ENCODE results near the gene ATP2A2.

ATP2A2 gene

GRCh38 chr12:110280779-110281548 lies at the start of gene ATP2A2:
ATP2A2 (plus strand) TSS chr12:110281247; CDS start chr12:110281790, 543 bp downstream.
- in situ Hi-C loops (cut with HindIII; ENCODE audit: low pct_ligation_motif_present, low pct_unique_long_range_greater_than_20kb, low sequenced_read_pairs), result no loop called here
- DNase-seq, result peak; percentile 97

- no peak for DNase-seq
- in situ Hi-C loops (cut with HindIII; ENCODE audit: low pct_ligation_motif_present, low pct_unique_long_range_greater_than_20kb, low sequenced_read_pairs), result no loop called here
These were observed 47.7 kb upstream of the ATP2A2 start for GRCh38 chr12:110233212-110233903.

- in situ Hi-C loops (cut with HindIII; ENCODE audit: low pct_ligation_motif_present, low pct_unique_long_range_greater_than_20kb, low sequenced_read_pairs), result no loop called here
- no peak for DNase-seq
These were observed 46.7 kb upstream of the ATP2A2 start for GRCh38 chr12:110234331-110234751.

- in situ Hi-C loops (cut with HindIII; ENCODE audit: low pct_ligation_motif_present, low pct_unique_long_range_greater_than_20kb, low sequenced_read_pairs), result no loop called here
- no peak for DNase-seq
These were observed 46.3 kb upstream of the ATP2A2 start for GRCh38 chr12:110234755-110235154.

GRCh38 chr12:110235383-110235782 lies 45.7 kb upstream of the ATP2A2 start:
- in situ Hi-C loops (cut with HindIII; ENCODE audit: low pct_ligation_motif_present, low pct_unique_long_range_greater_than_20kb, low sequenced_read_pairs), result no loop called here
- no peak for DNase-seq

GRCh38 chr12:110243227-110243626 lies 37.8 kb upstream of the ATP2A2 start:
- DNase-seq, result no peak
- in situ Hi-C loops (cut with HindIII; ENCODE audit: low pct_ligation_motif_present, low pct_unique_long_range_greater_than_20kb, low sequenced_read_pairs), result no loop called here

GRCh38 chr12:110244372-110244771 lies 36.7 kb upstream of the ATP2A2 start:
- in situ Hi-C loops (cut with HindIII; ENCODE audit: low pct_ligation_motif_present, low pct_unique_long_range_greater_than_20kb, low sequenced_read_pairs), result no loop called here

GRCh38 chr12:110244829-110245228 lies 36.2 kb upstream of the ATP2A2 start:
- in situ Hi-C loops (cut with HindIII; ENCODE audit: low pct_ligation_motif_present, low pct_unique_long_range_greater_than_20kb, low sequenced_read_pairs), result no loop called here
- DNase-seq, result no peak

More at GRCh38 chr12:110244372-110244771, 36.7 kb upstream of the ATP2A2 start:
- no peak for DNase-seq

- no peak for DNase-seq
- in situ Hi-C loops (cut with HindIII; ENCODE audit: low pct_ligation_motif_present, low pct_unique_long_range_greater_than_20kb, low sequenced_read_pairs), result no loop called here
These were observed 35.7 kb upstream of the ATP2A2 start for GRCh38 chr12:110245369-110245772.

GRCh38 chr12:110246636-110247339 lies 34.3 kb upstream of the ATP2A2 start:
- in situ Hi-C loops (cut with HindIII; ENCODE audit: low pct_ligation_motif_present, low pct_unique_long_range_greater_than_20kb, low sequenced_read_pairs), result no loop called here
- DNase-seq, result no peak

- peak; percentile 88 for DNase-seq
- in situ Hi-C loops (cut with HindIII; ENCODE audit: low pct_ligation_motif_present, low pct_unique_long_range_greater_than_20kb, low sequenced_read_pairs), result no loop called here
These were observed 33.5 kb upstream of the ATP2A2 start for GRCh38 chr12:110247340-110248095.

GRCh38 chr12:110248096-110248447 lies 33.0 kb upstream of the ATP2A2 start:
- peak; percentile 61 for DNase-seq
- in situ Hi-C loops (cut with HindIII; ENCODE audit: low pct_ligation_motif_present, low pct_unique_long_range_greater_than_20kb, low sequenced_read_pairs), result no loop called here

GRCh38 chr12:110249105-110249504 lies 31.9 kb upstream of the ATP2A2 start:
- in situ Hi-C loops (cut with HindIII; ENCODE audit: low pct_ligation_motif_present, low pct_unique_long_range_greater_than_20kb, low sequenced_read_pairs), result no loop called here
- peak; percentile 30 for DNase-seq

- in situ Hi-C loops (cut with HindIII; ENCODE audit: low pct_ligation_motif_present, low pct_unique_long_range_greater_than_20kb, low sequenced_read_pairs), result no loop called here
- peak; percentile 98 for DNase-seq
These were observed 31.3 kb upstream of the ATP2A2 start for GRCh38 chr12:110249716-110250225.

- DNase-seq, result no peak
- in situ Hi-C loops (cut with HindIII; ENCODE audit: low pct_ligation_motif_present, low pct_unique_long_range_greater_than_20kb, low sequenced_read_pairs), result no loop called here
These were observed 29.7 kb upstream of the ATP2A2 start for GRCh38 chr12:110251381-110251780.

- in situ Hi-C loops (cut with HindIII; ENCODE audit: low pct_ligation_motif_present, low pct_unique_long_range_greater_than_20kb, low sequenced_read_pairs), result no loop called here
- no peak for DNase-seq
These were observed 28.3 kb upstream of the ATP2A2 start for GRCh38 chr12:110252716-110253115.

GRCh38 chr12:110253176-110253575 lies 27.9 kb upstream of the ATP2A2 start:
- in situ Hi-C loops (cut with HindIII; ENCODE audit: low pct_ligation_motif_present, low pct_unique_long_range_greater_than_20kb, low sequenced_read_pairs), result no loop called here
- no peak for DNase-seq

GRCh38 chr12:110254971-110255540 lies 26.0 kb upstream of the ATP2A2 start:
- DNase-seq, result no peak

More at GRCh38 chr12:110254971-110255540, 26.0 kb upstream of the ATP2A2 start:
- in situ Hi-C loops (cut with HindIII; ENCODE audit: low pct_ligation_motif_present, low pct_unique_long_range_greater_than_20kb, low sequenced_read_pairs), result no loop called here
